TTC549 (cell line): ENCODE results near the gene BICDL1.
"Not testable (repeated sequence)": the region's sequence is repeated elsewhere in the genome, so short reads cannot be mapped to it uniquely, and the experiment has no call there.

Experiments used
- FAIRE-seq: peaks from 2 replicates; lab custom pipeline; 2012; peaks lifted over from hg19 to GRCh38; lab: Jason Lieb, UNC

BICDL1 gene

DNA sequence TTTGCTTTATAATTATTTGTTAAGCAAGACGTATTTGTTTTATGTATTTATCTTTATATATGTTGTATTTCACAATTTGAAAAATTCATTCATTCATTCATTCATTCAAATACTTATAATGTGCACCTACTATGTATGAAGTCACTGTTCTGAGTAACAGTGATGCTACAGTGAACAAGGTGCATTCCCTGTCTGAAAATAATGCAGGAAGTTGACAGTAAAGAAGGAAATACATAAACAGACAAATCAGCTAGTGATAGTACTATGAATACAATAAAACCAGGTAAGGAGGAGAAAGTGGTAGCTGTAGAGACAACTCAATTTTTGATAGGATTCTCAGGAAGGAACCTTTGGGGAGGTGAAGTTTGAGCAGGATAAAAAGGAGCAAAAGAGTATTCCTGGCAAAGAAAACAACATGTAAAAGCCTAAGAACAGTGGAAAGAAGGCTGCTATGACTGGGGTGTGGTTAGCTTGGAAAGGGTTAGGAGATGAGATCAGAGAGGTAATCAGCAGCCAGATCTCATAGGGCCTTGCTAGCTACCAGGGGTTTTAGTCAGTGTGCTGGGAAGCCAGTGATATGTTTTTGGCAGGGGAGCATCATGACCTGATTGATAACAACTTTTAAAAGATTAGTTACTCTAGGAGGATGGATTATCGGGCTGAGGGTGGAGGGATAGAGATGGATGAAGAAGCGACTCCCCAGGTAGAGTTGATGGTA lies 17.4 kb downstream of the BICDL1 start:
- FAIRE-seq, result no peak

DNA sequence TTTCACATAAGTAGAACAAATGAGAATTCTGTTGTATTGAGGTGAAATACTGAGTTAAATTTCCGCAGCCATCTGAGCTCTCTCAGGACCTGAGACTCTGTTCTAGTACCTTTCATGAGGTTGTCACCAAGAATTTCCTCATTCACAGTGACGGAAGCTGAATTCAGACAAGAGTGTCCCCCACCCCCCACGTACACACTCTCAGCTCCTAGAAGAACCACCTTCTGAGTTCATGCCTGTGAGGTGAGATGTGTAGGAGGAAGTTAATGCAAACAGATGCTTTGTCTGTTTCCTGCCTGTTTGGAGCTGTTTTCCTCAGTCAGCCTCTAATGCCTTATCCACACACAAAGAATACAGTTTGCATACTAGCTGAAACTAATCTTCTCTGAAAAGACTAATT lies 18.2 kb downstream of the BICDL1 start:
- no peak for FAIRE-seq

DNA sequence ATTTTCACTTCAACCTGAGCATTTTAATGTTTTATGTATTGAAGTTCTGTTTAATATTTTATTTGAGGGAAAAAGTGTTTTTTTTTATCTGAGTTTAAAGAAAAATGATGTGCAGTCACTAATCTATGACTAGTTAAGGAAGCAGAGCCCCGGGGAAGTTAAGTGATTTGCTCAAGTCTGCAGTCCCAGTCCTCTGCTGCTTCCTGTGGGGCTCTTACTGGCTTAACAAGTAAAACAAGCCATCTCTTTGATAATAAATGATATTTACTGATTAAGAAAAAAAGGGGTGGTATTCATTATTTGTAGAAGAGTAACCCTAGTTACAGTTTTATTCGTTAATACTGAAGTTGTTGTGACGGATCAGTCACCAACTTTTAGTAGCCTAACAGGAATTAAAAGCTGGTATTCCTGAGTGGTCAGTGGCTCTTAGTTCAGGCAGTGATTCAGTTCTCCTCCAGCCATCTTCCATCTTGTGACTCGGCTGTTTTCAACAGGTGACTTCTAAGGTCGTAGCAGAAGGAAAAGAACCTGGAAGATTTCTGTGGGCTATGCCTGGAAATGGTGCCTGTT lies 21.7 kb downstream of the BICDL1 start:
- FAIRE-seq, result no peak

- FAIRE-seq, result no peak
Measured at GRCh38 chr12:120012067-120012621, 23.1 kb downstream of the BICDL1 start.

DNA sequence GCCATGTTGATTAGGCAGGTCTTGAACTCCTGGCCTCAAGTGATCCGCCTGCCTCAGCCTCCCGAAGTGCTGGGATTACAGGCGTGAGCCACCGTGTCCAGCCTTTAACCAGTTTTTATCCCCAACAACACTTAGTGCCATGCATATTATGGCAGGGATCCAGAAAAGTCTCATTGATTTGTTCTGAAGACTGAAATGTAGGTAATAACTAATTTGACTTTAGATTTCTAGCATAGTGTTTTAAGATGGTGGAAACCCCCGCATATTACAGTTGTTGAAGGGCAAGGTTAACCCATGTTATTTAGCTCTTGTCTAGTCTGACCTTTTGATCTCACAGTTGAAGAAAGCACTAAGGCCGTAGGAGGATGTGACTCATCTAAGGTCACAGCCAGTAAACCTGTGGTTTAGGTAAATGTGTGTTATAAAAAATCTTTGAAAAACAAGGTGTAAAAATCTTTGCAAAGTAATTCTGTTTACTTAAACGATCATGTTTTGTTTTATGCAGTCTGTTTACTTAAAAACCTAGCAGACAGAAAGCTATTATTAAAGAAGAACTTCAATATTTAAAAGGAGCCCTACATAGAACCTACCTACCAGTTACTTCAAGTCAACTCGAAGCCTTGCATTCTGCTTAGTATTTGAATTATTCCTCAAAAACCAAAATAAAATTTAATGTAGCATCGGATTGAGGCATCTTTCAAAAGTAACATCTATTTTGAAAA lies 24.8 kb downstream of the BICDL1 start:
- no peak for FAIRE-seq

DNA sequence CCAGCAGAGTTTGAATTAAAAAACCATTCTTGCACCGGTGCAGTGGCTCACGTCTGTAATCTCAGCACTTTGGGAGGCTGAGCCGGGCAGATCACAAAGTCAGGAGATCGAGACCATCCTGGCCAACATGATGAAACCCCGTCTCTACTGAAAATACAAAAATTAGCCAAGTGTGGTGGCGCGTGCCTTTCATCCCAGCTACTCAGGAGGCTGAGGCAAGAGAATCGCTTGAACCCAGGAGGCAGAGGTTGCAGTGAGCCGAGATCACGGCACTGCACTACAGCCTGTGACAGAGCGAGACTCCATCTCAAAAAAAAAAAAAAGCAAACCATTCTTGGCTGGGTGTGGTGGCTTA lies 25.3 kb downstream of the BICDL1 start:
- not testable (repeated sequence) for FAIRE-seq

DNA sequence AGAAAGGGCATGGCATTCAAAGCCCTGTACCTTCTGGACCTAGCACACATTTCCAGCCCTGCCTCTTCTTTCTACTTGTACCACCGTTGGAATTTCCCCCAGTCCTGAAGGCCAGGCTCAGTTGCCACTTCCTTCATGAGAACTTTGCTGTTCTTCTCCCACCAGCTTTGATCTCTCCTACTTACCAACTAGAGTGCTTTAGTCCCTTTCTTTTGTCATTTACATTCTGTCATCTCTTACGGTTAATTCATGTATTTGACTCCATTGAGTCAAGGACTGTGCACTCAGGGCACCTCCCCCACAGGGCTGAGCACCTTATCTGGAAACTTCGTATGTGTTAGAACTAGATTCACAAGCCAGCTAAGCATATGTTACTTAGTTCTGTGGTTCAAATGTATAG lies 26.3 kb downstream of the BICDL1 start:
- no peak for FAIRE-seq

GRCh38 chr12:120016199-120016598 lies 27.2 kb downstream of the BICDL1 start:
- not testable (repeated sequence) for FAIRE-seq

DNA sequence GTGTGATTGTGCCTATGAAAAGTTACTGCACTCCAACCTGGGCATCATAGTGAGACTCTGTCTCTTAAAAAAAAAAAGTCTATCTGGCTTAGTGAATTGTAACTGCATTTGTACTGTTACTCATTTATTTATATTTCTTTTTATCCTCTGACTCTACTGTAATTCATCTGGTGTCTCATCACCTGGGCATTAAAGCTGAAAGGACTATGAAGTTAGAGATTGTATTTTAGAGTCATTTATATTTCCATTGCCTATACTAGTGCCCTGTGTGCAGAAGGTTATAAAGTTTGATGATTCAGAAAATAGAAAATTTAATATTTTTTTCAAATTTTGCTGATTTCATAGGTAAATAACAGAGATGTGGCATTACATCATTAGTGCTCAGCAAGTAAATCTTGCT lies 30.2 kb downstream of the BICDL1 start:
- no peak for FAIRE-seq

GRCh38 chr12:120019938-120020337 lies 30.9 kb downstream of the BICDL1 start:
- FAIRE-seq, result no peak

GRCh38 chr12:120024193-120024592 lies 35.2 kb downstream of the BICDL1 start:
- no peak for FAIRE-seq

- FAIRE-seq, result no peak
Measured at GRCh38 chr12:120025640-120026039, 36.6 kb downstream of the BICDL1 start.

- no peak for FAIRE-seq
Measured at GRCh38 chr12:120032242-120032641, 43.2 kb downstream of the BICDL1 start.

DNA sequence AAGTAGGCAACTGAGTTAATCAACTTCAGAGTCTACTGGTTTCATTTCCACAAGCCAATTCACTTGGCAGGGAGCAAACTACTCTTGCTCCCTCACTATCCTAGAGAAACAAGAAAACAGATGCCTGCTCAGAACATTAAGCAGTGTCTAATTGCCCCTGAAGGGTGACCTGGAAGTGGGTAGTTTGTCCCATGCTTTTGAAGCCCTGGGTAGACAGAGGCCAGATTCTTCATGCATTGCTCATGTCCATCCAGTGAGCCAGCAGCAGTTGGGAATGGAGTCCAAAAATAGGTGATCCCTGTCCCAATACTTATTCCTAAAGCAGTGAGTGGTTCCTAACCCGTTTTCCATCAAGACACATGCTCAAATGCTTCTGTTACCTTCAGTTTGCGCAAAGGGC lies 48.8 kb downstream of the BICDL1 start:
- FAIRE-seq, result no peak

GRCh38 chr12:120039711-120040110 lies 50.7 kb downstream of the BICDL1 start:
- FAIRE-seq, result no peak

DNA sequence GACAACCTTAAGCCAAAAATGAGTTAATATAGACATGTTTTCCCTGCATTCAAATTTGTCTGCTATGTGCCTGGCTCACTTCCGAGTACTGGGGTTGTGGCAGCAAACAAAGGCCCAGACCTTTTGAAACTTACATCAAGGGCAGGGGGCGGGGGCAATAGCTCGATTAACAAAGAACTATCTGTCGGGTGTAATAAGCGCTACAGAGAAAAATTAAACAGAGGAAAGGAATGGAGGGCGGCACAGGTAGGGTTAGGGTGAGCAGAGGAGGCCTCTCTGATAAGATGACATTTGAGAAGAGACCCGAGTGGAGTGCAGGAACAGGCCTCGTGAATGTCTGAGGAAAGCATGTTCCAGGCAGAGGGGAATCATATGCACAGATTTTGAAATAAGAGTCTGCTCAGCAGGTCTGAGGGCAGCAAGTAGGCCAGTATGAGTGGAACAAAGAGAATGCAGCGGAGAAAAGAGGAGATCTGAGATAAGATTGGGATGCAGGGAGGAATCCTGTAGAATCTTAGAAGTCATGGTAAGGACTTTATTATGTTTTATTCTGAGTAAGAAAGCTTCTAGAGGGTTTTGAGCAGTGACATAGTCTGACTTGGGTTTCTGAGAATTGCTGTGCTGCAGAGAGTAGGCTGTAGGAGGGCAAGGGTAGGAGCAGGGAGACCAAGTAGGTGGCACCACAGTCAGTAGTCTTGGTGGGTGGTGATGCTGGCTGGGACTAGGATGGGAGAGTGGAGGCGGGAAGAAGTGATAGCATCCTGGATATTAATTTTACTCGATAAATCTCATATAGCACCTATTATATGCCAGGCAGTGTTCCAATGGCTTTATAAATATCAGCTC lies 52.6 kb downstream of the BICDL1 start:
- FAIRE-seq, result no peak

DNA sequence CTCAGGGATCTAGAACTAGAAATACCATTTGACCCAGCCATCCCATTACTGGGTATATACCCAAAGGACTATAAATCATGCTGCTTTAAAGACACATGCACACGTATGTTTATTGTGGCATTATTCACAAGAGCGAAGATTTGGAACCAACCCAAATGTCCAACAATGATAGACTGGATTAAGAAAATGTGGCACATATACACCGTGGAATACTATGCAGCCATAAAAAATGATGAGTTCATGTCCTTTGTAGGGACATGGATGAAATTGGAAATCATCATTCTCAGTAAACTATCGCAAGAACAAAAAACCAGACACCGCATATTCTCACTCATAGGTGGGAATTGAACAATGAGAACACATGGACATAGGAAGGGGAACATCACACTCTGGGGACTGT lies 56.3 kb downstream of the BICDL1 start:
- not testable (repeated sequence) for FAIRE-seq

DNA sequence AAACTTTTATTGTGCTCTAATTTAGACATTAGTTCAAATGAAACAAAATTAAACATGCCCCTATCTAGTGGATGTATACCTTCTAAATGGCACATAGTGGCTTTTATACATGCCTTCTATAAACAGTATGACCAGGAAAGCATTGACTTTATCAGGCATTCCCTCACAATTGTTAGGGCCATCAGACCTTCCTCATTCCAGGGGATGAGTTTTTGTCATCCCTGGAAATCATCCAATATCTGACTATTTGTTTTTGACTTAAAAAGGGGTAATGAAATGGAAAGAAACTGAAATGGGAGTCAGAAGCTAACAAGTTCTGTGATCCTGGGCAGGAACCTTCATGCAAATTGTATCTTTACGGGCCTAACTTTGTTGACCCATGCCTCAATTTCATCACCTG lies 58.0 kb downstream of the BICDL1 start:
- FAIRE-seq, result no peak

GRCh38 chr12:120048263-120048662 lies 59.2 kb downstream of the BICDL1 start:
- FAIRE-seq, result no peak

GRCh38 chr12:120049426-120049825 lies 60.4 kb downstream of the BICDL1 start:
- no peak for FAIRE-seq

DNA sequence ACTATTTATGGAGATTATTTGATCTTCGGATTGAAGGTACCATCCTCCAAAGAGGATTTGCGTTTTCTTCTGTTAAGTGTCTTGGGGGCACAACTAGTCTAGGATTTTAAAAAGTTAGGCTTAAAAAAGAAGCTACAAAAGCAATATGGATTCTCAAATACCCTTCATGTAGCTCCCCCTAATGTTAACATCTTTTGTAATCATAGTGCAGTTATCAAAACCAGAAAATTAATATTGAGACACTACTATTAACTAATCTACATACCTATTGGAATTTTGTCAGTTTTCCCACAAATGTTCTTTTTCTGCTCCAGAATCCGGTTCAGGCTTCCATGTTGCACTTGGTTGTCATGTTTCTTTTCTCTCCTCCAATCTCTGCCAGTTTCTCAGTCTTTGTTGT lies 62.5 kb downstream of the BICDL1 start:
- FAIRE-seq, result no peak

GRCh38 chr12:120054293-120054692 lies 65.3 kb downstream of the BICDL1 start:
- FAIRE-seq, result no peak
